HCT116 (cell line): Measurements from ENCODE around the gene SH3GL3. TPM values are rescaled to one million over a fixed set of nuclear protein-coding genes. Genes with fewer than 3 reads are reported as not detected.

Experiments
- ATAC-seq: fragments of 200-7000 bp; cut with Tn5 transposase; 2 replicates; pipeline ENCODE4 v1.9.1; 2020; ENCODE audit warnings: mild to moderate bottlenecking, moderate library complexity
- BruUV-seq: library from RNA; stranded (reverse); fragments of 400-500 nt; replicated peaks from 2 replicates; lab custom pipeline; 2021; lab: Mats Ljungman, UMichigan
- CTCF ChIA-PET: fragments of 300-600 bp; sonication (Branson Sonifier 250); formaldehyde crosslinking; loops from one replicate; lab custom pipeline; 2021; ENCODE audit warnings: antibody characterized with exemption; lab: Charles Lee
- POLR2A ChIA-PET: fragments of 300-600, 350-600 bp; sonication (Branson Sonifier 250); formaldehyde crosslinking; loops from one replicate; lab custom pipeline; 2021; ENCODE audit warnings: antibody characterized with exemption; lab: Charles Lee
- RAD21 ChIA-PET, 2 experiments: fragments of 300-600 bp; sonication (Branson Sonifier 250); formaldehyde crosslinking; loops; one replicate each; lab custom pipeline; 2023; ENCODE audit warnings: low total read pairs in 2 of 2; ENCODE audit not compliant: uncharacterized antibody in 2 of 2, unreplicated experiment in 2 of 2, low non-redundant PET in 1 of 2; lab: Charles Lee
- DNase-seq: peaks from one replicate; pipeline ENCODE4 v3.0.0-alpha.2; 2010; ENCODE audit warnings: low read depth, low spot score
- H2AFZ ChIP-seq: fragments of 200-600 bp; shearing (Covaris generic), sonication (generic); 2 replicates; pipeline ENCODE4 v1.6.1; 2017; ENCODE audit warnings: low read depth, mixed run types, mixed read lengths, antibody characterized with exemption, low read length; ENCODE audit not compliant: poor library complexity, severe bottlenecking
- H3K27ac ChIP-seq: 2 replicates; pipeline ENCODE4 v1.5.1; 2012; ENCODE audit warnings: low read depth, low read length
- H3K27me3 ChIP-seq: fragments of 200-600 bp; sonication (generic); 2 replicates; pipeline ENCODE4 v1.6.1; 2016; ENCODE audit warnings: mixed run types, low read length, mixed read lengths; ENCODE audit not compliant: insufficient read depth
- H3K36me3 ChIP-seq, 2 experiments: fragments of 200-500 bp in 1 of 2; fragments of 200-600 bp in 1 of 2; sonication (Bioruptor generic) in 1 of 2; sonication (generic) in 1 of 2; 2 replicates each; pipeline versions ENCODE4 v1.5.1 to v1.6.1; 2014 to 2016; ENCODE audit warnings: low read length in 2 of 2, inconsistent platforms in 1 of 2, mixed read lengths in 1 of 2, mixed run types in 1 of 2; ENCODE audit not compliant: insufficient read depth in 2 of 2, control insufficient read depth in 1 of 2
- H3K4me1 ChIP-seq, 2 experiments: fragments of 200-600 bp in 1 of 2; sonication (generic) in 1 of 2; 2 replicates each; pipeline versions ENCODE4 v1.5.1 to v1.6.1; 2012 to 2017; ENCODE audit warnings: low read length in 2 of 2, inconsistent platforms in 1 of 2, mild to moderate bottlenecking in 1 of 2, mixed read lengths in 1 of 2, mixed run types in 1 of 2, moderate library complexity in 1 of 2; ENCODE audit not compliant: insufficient read depth in 2 of 2, control insufficient read depth in 1 of 2
- H3K4me2 ChIP-seq: fragments of 200-600 bp; sonication (generic); 2 replicates; pipeline ENCODE4 v1.6.1; 2017; ENCODE audit warnings: mixed run types, low read length, mixed read lengths
- H3K4me3 ChIP-seq, 2 experiments: fragments of 200-600 bp in 1 of 2; sonication (generic) in 1 of 2; replicated peaks in 1 of 2; 2 replicates each; pipeline ENCODE4 v1.5.1; 2011 to 2016; ENCODE audit warnings: low read length in 2 of 2, control low read depth in 1 of 2, low read depth in 1 of 2, mild to moderate bottlenecking in 1 of 2, mixed read lengths in 1 of 2, mixed run types in 1 of 2
- H3K79me2 ChIP-seq: fragments of 200-600 bp; sonication (generic); 2 replicates; pipeline ENCODE4 v1.6.1; 2017; ENCODE audit warnings: mild to moderate bottlenecking, mixed run types, low read length, moderate library complexity, mixed read lengths; ENCODE audit not compliant: insufficient read depth
- H3K9ac ChIP-seq: fragments of 200-600 bp; sonication (generic); 2 replicates; pipeline ENCODE4 v1.6.1; 2016; ENCODE audit warnings: low read length, mixed read lengths
- H3K9me2 ChIP-seq: fragments of 200-600 bp; sonication (generic), shearing (Covaris generic); 2 replicates; pipeline ENCODE4 v1.6.1; 2017; ENCODE audit warnings: mixed run types, mild to moderate bottlenecking, moderate library complexity; ENCODE audit not compliant: insufficient read depth
- H3K9me3 ChIP-seq, 2 experiments: fragments of 200-500 bp in 1 of 2; fragments of 200-600 bp in 1 of 2; sonication (Bioruptor generic) in 1 of 2; sonication (generic) in 1 of 2; 2 replicates each; pipeline ENCODE4 v1.6.1; 2014 to 2017; ENCODE audit warnings: low read length in 2 of 2, mixed read lengths in 2 of 2, inconsistent platforms in 1 of 2, low read depth in 1 of 2, mild to moderate bottlenecking in 1 of 2, mixed run types in 1 of 2, moderate library complexity in 1 of 2; ENCODE audit not compliant: control insufficient read depth in 1 of 2, insufficient read depth in 1 of 2
- H4K20me1 ChIP-seq: fragments of 200-600 bp; sonication (generic), shearing (Covaris generic); 2 replicates; pipeline ENCODE4 v1.6.1; 2017; ENCODE audit warnings: mixed run types, mild to moderate bottlenecking, moderate library complexity; ENCODE audit not compliant: insufficient read depth
- CBX3 ChIP-seq: IDR thresholded peaks from 2 replicates; pipeline ENCODE4 v1.6.1; 2012; ENCODE audit warnings: low read depth
- EZH2 ChIP-seq: fragments of 200-600 bp; sonication (generic); IDR thresholded peaks from 2 replicates; pipeline ENCODE4 v1.6.1; 2017; ENCODE audit warnings: antibody characterized with exemption, mixed run types
- FOSL1 ChIP-seq: IDR thresholded peaks from 2 replicates; pipeline ENCODE4 v1.6.1; 2012; ENCODE audit warnings: low read depth
- POLR2A ChIP-seq: IDR thresholded peaks from 2 replicates; pipeline ENCODE4 v1.7.0; 2011; ENCODE audit warnings: borderline replicate concordance; ENCODE audit not compliant: insufficient read depth, insufficient read length; ENCODE audit errors: extremely low read depth
- POLR2AphosphoS5 ChIP-seq: IDR thresholded peaks from 2 replicates; pipeline ENCODE4 v1.6.1; 2011; ENCODE audit warnings: mild to moderate bottlenecking, low read depth, low read length, moderate library complexity
- TCF7L2 ChIP-seq: IDR thresholded peaks from 2 replicates; pipeline ENCODE4 v1.7.0; 2011; ENCODE audit warnings: borderline replicate concordance, inconsistent platforms; ENCODE audit not compliant: insufficient read depth, insufficient read length; ENCODE audit errors: extremely low read depth
- ZNF274 ChIP-seq: fragments of 200-500 bp; sonication (Bioruptor generic); IDR thresholded peaks from 2 replicates; pipeline ENCODE4 v1.6.1; 2014; ENCODE audit warnings: mild to moderate bottlenecking, low read depth, low read length, inconsistent platforms
- intact Hi-C: fragments of 100-400 bp; cut with micrococcal nuclease; formaldehyde crosslinking; loops from 2 replicates; pipeline ENCODE4 v1.10.0; 2022
- total RNA-seq: library from RNA; stranded (reverse); gene quantifications from one replicate; pipeline ENCODE4 v1.2.1, GENCODE V29; 2021; ENCODE audit not compliant: unreplicated experiment
- TF ChIP-seq, protein P1 (sequence below), 3 experiments: fragments of 200-600 bp in 1 of 3; sonication (generic) in 1 of 3; IDR thresholded peaks in 2 of 3; conservative IDR thresholded peaks in 1 of 3; 2 replicates each; pipeline ENCODE4 v1.5.1; 2012 to 2017; ENCODE audit warnings: low read depth in 2 of 3, low read length in 2 of 3, antibody characterized with exemption in 1 of 3, borderline replicate concordance in 1 of 3, control low read depth in 1 of 3, mild to moderate bottlenecking in 1 of 3, mixed read lengths in 1 of 3, mixed run types in 1 of 3, moderate library complexity in 1 of 3; ENCODE audit not compliant: insufficient read depth in 1 of 3
- TF ChIP-seq, protein P2 (sequence below): IDR thresholded peaks from 2 replicates; pipeline ENCODE4 v1.6.1; 2011; ENCODE audit warnings: mild to moderate bottlenecking, low read length, moderate library complexity; ENCODE audit not compliant: insufficient replicate concordance; ENCODE audit errors: extremely low read depth

Gene SH3GL3
- total RNA-seq, 1 experiment from 2014 or later: 1.3 TPM

DNA sequence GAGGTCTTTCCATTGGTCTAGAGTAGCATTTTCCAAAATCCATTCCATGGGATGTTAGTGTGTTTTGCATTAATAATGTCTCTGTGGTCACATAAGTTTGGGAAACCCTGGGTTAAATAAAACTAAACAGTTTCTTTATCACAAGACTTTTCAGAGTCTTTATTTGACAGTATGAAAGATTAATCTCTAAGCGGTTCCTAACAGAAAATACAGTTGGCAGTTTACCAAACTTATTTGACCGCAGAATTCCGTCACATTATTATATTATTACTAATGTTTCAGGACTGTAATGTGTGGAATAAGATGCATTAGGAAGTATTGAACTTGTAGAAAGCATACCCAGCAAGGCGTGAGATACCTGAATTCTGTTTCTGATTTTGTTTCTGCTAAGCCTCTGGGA, 135.2 kb downstream of the SH3GL3 start:
- ChIA-PET POLR2A (no interaction called here), CTCF (no interaction called here), RAD21 (no interaction called here)
- H3K27me3 ChIP-seq: no peaks in the 10 kb centered on the region
- H3K9me3 ChIP-seq: no peaks in the 10 kb centered on the region
- no peak for TF ChIP-seq CBX3
- TF ChIP-seq FOSL1: no peak
- TF ChIP-seq POLR2AphosphoS5: no peak
- TF ChIP-seq, protein P1, sequence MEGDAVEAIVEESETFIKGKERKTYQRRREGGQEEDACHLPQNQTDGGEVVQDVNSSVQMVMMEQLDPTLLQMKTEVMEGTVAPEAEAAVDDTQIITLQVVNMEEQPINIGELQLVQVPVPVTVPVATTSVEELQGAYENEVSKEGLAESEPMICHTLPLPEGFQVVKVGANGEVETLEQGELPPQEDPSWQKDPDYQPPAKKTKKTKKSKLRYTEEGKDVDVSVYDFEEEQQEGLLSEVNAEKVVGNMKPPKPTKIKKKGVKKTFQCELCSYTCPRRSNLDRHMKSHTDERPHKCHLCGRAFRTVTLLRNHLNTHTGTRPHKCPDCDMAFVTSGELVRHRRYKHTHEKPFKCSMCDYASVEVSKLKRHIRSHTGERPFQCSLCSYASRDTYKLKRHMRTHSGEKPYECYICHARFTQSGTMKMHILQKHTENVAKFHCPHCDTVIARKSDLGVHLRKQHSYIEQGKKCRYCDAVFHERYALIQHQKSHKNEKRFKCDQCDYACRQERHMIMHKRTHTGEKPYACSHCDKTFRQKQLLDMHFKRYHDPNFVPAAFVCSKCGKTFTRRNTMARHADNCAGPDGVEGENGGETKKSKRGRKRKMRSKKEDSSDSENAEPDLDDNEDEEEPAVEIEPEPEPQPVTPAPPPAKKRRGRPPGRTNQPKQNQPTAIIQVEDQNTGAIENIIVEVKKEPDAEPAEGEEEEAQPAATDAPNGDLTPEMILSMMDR (IDR thresholded peaks at IDR 0.05 in 2 of 3, conservative IDR thresholded peaks at IDR 0.05 in 1 of 3; ENCODE audit: borderline replicate concordance in 1 of 3, insufficient read depth in 1 of 3, low read depth in 2 of 3, low read length in 2 of 3): no peak
- TF ChIP-seq, protein P2, sequence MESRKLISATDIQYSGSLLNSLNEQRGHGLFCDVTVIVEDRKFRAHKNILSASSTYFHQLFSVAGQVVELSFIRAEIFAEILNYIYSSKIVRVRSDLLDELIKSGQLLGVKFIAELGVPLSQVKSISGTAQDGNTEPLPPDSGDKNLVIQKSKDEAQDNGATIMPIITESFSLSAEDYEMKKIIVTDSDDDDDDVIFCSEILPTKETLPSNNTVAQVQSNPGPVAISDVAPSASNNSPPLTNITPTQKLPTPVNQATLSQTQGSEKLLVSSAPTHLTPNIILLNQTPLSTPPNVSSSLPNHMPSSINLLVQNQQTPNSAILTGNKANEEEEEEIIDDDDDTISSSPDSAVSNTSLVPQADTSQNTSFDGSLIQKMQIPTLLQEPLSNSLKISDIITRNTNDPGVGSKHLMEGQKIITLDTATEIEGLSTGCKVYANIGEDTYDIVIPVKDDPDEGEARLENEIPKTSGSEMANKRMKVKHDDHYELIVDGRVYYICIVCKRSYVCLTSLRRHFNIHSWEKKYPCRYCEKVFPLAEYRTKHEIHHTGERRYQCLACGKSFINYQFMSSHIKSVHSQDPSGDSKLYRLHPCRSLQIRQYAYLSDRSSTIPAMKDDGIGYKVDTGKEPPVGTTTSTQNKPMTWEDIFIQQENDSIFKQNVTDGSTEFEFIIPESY: no peak
- TF ChIP-seq EZH2: no peak
- TF ChIP-seq POLR2A: no peak
- no peak for TF ChIP-seq ZNF274
- no peak for TF ChIP-seq TCF7L2
- no peak overlapping the region for H3K4me2 ChIP-seq
- H3K36me3 ChIP-seq: no peaks in the 10 kb centered on the region
- intact Hi-C loops: no loop called here
- H3K9ac ChIP-seq: no peak overlapping the region
- no peaks in the 10 kb centered on the region for H4K20me1 ChIP-seq
- no peaks in the 10 kb centered on the region for H3K4me1 ChIP-seq
- DNase-seq (no peak), ATAC-seq (no peak)
- H3K27ac ChIP-seq: no peak overlapping the region
- no TSS peak for BruUV-seq
- no peak overlapping the region for H3K4me3 ChIP-seq
- H3K79me2 ChIP-seq: no peaks in the 10 kb centered on the region
- no peak overlapping the region for H2AFZ ChIP-seq
- no peaks in the 10 kb centered on the region for H3K9me2 ChIP-seq
